IPS-18a (cell line): ENCODE results near the gene MTAP.

Source experiments
- H3K27ac ChIP-seq: one replicate; pipeline ENCODE4 v1.5.1; 2013; ENCODE audit warnings: low read length
- H3K27me3 ChIP-seq: one replicate; pipeline ENCODE4 v1.6.1; 2013; ENCODE audit warnings: mild to moderate bottlenecking, low read length; ENCODE audit not compliant: control insufficient read depth, insufficient read depth
- H3K36me3 ChIP-seq: one replicate; pipeline ENCODE4 v1.6.1; 2013; ENCODE audit warnings: low read depth, low read length; ENCODE audit not compliant: control insufficient read depth
- H3K4me1 ChIP-seq: one replicate; pipeline ENCODE4 v1.6.1; 2013; ENCODE audit warnings: low read depth, low read length; ENCODE audit not compliant: control insufficient read depth
- H3K4me3 ChIP-seq: one replicate; pipeline ENCODE4 v1.5.1; 2013; ENCODE audit warnings: low read length
- H3K9ac ChIP-seq: one replicate; pipeline ENCODE4 v1.6.1; 2013; ENCODE audit warnings: mild to moderate bottlenecking, low read length, moderate library complexity
- H3K9me3 ChIP-seq: one replicate; pipeline ENCODE4 v1.6.1; 2013; ENCODE audit warnings: low read depth, low read length; ENCODE audit not compliant: control insufficient read depth

MTAP gene

DNA sequence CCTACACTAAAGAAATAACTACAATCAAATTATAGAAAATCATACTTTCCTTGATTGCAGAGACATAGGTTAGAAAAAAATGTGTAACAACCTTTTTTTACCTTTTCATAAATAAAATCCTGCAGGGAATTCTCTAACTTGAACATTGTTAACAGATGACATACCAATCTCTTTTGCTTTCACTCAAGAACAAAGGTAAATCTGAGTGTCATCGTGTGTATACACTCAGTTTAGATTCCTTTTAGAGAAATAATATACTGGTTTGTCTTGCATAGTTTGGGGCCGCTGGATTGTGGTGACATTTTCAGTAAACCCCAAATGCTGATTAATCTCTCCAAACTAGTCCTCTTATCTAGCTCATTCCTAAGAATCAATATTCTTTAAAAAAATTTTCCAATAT is 20.8 kb upstream of the MTAP start:
- Histone ChIP-seq H3K9me3 (no peaks in the 10 kb centered on the region), H3K27me3 (peaks cover 21% of the 10 kb centered on the region), H3K27ac (no peak overlapping the region), H3K4me3 (no peak overlapping the region), H3K36me3 (no peaks in the 10 kb centered on the region), H3K9ac (no peak overlapping the region), H3K4me1 (no peaks in the 10 kb centered on the region)

DNA sequence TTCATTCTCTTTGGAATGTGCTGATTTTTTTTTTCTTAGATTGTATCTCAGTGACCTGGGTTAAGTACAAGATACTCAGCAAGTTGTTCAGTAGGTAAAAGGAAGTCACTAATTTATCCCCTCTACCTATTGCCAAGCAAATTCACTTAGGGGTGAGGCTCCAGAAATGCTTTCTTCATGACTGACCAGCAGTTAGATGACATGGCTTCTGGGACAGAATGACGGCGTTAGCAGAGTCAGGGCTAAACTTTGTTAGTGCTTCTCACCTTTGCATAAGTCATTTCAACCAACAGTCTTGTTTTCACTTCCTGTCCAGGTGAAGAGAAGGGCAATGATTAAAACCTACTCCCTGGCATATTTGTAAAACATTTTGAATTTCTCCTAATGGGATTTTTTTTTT is 20.2 kb upstream of the MTAP start:
- Histone ChIP-seq H3K9me3 (no peaks in the 10 kb centered on the region), H3K36me3 (no peaks in the 10 kb centered on the region), H3K4me1 (no peaks in the 10 kb centered on the region), H3K27ac (no peak overlapping the region), H3K9ac (no peak overlapping the region), H3K27me3 (peaks cover 18% of the 10 kb centered on the region), H3K4me3 (no peak overlapping the region)

DNA sequence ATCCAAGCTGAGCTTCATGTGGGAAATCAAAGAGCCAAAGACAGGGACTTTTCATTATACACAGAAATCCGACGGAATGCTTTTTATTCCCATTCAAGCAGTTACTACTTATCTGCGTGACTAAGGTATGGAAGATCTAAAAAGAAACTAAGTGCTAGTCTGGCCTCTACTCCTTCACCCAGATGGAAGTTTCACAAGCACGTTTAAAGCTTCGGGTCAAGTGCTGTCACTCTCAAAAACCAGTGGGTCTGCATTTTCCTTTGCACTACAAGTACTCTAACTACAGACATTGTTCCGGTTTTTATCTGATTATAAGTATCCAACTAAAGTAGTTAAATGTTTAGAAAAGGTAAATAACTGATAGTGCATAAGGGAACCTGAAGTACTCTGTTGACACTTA is 13.7 kb upstream of the MTAP start:
- Histone ChIP-seq H3K4me3 (no peak overlapping the region), H3K36me3 (no peaks in the 10 kb centered on the region), H3K27ac (no peak overlapping the region), H3K9ac (no peak overlapping the region), H3K9me3 (no peaks in the 10 kb centered on the region), H3K27me3 (peaks cover 48% of the 10 kb centered on the region), H3K4me1 (no peaks in the 10 kb centered on the region)

DNA sequence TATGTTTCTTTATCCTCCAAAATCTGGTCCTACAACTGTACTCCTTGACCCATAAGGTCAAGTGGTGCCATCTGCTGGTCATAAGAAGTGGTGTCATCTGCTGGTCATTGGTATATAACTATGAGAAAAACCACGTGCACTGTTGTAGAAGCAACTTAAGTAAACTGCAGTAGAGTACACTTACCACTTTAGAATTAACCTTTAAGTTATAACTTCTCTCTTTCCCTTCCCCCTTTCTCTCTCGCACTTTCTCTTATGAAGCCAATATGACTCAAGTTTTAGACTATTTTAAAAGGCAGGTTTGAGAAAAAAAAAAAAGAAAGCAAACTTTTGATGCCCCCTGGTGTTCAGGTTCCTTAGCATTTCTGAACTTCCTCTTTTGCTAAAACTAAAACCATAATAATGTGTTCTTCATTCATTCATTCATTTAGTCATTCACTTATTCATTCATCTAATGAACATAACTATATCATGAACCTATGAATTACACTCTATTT is 12.8 kb upstream of the MTAP start:
- H3K36me3 ChIP-seq = no peaks in the 10 kb centered on the region
- no peak overlapping the region for H3K27ac ChIP-seq
- no peaks in the 10 kb centered on the region for H3K9me3 ChIP-seq
- peak overlapping the region; percentile 31 for H3K4me3 ChIP-seq
- peaks cover 52% of the 10 kb centered on the region for H3K27me3 ChIP-seq
- H3K4me1 ChIP-seq = no peaks in the 10 kb centered on the region
- H3K9ac ChIP-seq = no peak overlapping the region

DNA sequence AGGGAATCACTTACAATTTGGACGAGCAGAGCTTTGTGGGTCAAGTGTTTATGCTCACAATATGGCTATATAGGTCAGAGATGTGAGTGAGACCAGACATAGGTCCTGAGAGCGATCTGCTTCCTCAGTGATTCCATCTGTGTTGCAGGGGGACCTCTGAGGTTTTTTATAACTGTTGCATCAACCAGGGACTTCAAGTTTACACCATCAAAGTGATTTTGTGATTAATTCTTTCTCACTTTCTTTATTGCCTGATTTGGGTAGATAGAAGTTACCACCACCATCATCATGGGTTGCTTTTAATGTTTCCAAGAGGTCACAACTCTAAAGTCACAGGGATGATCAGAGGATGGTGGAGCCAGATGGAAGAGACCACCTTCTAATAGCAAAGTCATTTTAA is 7.0 kb upstream of the MTAP start:
- Histone ChIP-seq H3K9me3 (no peaks in the 10 kb centered on the region), H3K9ac (no peak overlapping the region), H3K36me3 (no peaks in the 10 kb centered on the region), H3K27ac (no peak overlapping the region), H3K27me3 (peaks cover 92% of the 10 kb centered on the region), H3K4me1 (no peaks in the 10 kb centered on the region), H3K4me3 (no peak overlapping the region)

DNA sequence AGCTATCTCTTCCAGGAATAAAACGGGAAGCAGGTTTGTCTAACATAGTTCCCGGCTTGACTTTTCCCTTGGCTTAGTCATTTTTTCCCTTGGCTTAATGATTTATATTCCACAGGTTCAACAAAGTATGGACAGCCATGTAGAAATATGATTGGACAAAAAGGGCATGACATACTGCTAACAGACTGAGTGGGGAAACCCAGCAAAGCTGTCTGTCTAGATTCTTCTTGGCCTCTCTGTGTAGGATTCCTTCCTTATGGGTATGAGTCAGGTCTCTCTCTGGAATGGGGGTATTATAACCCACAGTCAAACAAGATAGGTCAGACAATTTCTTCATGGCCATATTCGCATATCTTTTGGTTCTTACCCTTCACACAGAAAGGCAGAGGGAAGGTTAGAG is 5.7 kb upstream of the MTAP start:
- Histone ChIP-seq H3K27me3 (peaks cover 92% of the 10 kb centered on the region), H3K27ac (no peak overlapping the region), H3K4me1 (peaks cover 4% of the 10 kb centered on the region)

DNA sequence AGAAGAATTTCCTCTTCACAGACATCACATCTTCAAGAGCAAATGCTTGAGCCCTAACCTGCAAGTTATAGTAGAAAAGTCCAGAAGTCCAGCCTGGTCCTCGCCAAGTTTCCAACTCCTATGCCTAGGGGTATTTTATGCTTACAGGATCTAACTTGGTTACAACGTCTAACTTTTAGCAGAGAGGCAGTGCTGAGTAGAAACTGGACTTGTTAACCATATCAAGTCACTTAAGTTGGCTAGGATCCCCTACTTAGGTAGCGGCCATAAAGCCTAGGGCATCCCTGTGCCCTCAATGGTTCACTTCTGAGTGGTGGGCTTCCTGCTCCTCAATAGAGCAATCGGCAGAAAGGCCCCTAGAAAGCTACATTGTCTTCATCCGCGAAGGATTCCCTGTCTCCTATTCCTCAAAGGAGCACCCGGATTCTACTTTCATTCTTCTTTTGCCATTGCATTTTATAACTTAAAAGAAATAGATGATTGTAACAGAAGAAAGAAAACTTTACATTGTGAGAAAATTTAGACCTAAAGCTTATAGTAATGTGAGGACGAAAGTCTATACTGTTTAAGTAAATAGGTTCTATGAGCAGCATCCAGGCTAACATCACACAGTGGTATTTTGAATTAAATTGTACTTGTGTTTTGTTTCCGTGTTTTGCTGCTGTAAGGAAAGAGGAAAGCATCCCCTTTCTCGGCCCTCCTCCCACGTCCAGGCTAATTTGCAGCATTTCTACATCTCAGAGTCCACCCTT is 1.3 kb upstream of the MTAP start:
- H3K36me3 ChIP-seq = peaks cover 11% of the 10 kb centered on the region
- no peaks in the 10 kb centered on the region for H3K9me3 ChIP-seq
- peaks cover 26% of the 10 kb centered on the region for H3K4me1 ChIP-seq
- H3K4me3 ChIP-seq = peak overlapping the region; percentile 79
- peaks cover 55% of the 10 kb centered on the region for H3K27me3 ChIP-seq
- no peak overlapping the region for H3K27ac ChIP-seq
- peak overlapping the region; percentile 92 for H3K9ac ChIP-seq

More for the DNA sequence above, 5.7 kb upstream of the MTAP start:
- H3K9me3 ChIP-seq = no peaks in the 10 kb centered on the region
- no peak overlapping the region for H3K4me3 ChIP-seq
- H3K36me3 ChIP-seq = no peaks in the 10 kb centered on the region
- H3K9ac ChIP-seq = no peak overlapping the region

DNA sequence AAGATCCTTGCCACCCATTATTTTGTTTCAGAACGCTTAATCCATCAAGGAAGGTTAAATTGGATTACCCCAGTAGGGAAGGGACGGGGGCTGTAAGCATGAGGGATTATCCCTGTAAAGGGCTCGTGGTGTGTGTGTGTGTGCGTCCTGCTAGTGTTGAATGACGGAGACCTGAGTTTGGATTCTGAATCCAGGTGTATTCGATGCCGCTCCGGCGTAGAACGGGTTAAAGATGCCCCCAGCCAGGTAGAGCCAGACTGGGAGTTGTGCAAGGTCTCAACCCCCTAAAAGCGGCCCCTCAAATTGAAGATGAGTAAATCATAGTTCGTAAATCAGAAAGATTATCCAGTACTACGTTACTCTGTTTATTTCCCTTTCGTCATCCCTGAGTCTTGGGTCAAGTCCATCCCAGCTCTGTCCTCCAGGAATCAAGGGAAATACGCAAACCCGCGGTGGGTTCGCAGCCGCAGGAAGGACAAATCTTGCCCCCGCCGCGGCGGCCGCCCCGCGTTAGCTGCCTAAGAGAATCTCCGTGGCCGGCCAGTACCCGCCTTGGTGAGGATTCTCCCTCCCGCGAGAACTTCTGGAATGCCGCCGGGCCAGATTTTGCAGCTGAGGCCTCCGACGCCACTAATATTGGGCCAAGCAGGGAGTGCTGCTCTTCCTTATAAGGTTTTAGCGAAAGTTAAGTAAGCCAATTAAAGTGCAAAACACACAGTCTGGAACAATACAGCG is 586 bp upstream of the MTAP start:
- Histone ChIP-seq H3K27ac (no peak overlapping the region), H3K9me3 (no peaks in the 10 kb centered on the region), H3K27me3 (peaks cover 47% of the 10 kb centered on the region), H3K9ac (peak overlapping the region; percentile 92), H3K4me3 (peak overlapping the region; percentile 79), H3K4me1 (peaks cover 26% of the 10 kb centered on the region), H3K36me3 (peaks cover 11% of the 10 kb centered on the region)

DNA sequence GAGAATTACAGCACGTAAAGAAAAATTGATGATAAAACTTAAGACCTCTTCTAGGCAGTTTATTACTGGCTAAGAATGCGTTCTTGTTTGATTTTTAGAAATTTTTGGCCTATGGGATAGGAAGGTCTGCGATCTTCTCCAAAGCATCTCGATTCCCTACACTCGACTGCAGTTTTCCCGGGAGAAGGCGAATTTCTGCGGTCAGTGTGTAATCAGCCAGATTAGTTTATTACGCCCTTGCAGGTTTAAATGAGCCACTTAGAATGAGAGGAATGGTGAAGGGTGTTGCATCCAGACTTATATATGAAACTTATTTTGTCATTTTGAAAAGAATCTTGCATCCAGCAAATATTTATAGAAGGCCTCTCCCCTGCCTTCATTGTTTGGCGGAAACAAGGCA is 1.2 kb downstream of the MTAP start:
- Histone ChIP-seq H3K4me1 (peaks cover 26% of the 10 kb centered on the region), H3K9ac (peak overlapping the region; percentile 92), H3K27me3 (peaks cover 30% of the 10 kb centered on the region)

DNA sequence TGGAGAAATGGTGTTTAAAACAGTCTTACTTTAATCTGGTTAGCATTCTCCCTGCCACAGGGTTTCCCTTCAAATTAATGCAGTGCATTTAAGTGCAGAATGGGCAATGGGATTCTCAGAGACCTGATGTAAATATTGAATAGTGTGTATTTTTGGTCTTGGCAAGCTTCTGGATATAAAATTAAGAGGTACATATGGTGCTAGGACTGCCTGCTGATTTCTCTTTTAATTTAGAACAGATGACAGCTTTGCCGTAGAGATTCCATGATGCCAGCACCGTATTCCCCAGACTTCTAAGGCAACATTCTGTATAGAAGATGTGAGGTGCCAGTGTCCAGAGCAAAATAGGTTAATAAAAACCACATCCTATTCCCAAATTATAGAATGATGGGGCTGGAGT is 1.9 kb downstream of the MTAP start:
- Histone ChIP-seq H3K4me1 (peaks cover 26% of the 10 kb centered on the region), H3K27ac (no peak overlapping the region), H3K9ac (peak overlapping the region; percentile 92), H3K36me3 (peaks cover 25% of the 10 kb centered on the region), H3K27me3 (peaks cover 23% of the 10 kb centered on the region), H3K9me3 (no peaks in the 10 kb centered on the region), H3K4me3 (peak overlapping the region; percentile 79)

More for the DNA sequence above, 1.2 kb downstream of the MTAP start:
- Histone ChIP-seq H3K27ac (peak overlapping the region; percentile 18), H3K4me3 (peak overlapping the region; percentile 79), H3K9me3 (no peaks in the 10 kb centered on the region), H3K36me3 (peaks cover 19% of the 10 kb centered on the region)

DNA sequence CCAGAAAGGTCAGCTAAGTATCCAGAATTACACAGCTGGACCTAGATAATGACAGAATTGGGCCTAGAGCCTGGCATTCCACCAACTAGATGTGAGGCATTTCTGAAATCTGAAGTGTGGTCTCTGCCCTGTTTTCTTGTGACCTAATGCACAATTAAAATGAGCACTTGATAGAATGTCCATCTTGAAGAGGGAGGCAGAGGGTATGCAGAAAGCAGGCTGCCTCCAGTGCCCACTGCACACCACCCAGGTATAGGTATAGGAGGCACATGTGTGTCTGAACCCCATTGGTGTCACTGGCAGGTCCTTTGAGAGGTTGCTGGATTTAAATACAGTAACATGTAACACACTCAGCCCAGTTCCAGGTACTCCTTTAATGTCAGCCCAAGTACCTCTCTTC is 2.4 kb downstream of the MTAP start:
- Histone ChIP-seq H3K27ac (no peak overlapping the region), H3K4me1 (peaks cover 26% of the 10 kb centered on the region), H3K4me3 (peak overlapping the region; percentile 79), H3K9me3 (no peaks in the 10 kb centered on the region), H3K36me3 (peaks cover 27% of the 10 kb centered on the region), H3K9ac (no peak overlapping the region), H3K27me3 (peaks cover 19% of the 10 kb centered on the region)
